ENCODE measurements around the gene EFCAB6.

DNA sequence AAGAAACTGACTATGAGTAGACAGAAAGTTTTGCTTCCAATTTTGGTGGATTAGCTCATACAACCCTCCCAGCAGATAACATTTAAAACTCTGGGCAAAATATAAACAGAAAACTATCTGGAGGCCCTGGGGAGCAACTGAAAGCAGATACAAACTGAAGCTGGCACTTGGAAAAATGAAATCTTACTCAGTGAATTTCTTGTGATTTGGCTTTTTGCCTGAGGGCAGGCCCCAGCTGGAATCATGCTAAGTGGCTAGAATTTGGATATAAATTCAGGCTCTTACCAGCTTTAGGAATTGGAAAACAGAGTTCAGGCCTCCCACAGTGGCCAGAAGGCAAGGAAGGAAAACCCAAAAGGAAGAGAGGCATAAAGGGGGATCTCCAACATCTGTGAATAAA lies 85.8 kb downstream of the EFCAB6 start:
- TF ChIP-seq, protein P1, sequence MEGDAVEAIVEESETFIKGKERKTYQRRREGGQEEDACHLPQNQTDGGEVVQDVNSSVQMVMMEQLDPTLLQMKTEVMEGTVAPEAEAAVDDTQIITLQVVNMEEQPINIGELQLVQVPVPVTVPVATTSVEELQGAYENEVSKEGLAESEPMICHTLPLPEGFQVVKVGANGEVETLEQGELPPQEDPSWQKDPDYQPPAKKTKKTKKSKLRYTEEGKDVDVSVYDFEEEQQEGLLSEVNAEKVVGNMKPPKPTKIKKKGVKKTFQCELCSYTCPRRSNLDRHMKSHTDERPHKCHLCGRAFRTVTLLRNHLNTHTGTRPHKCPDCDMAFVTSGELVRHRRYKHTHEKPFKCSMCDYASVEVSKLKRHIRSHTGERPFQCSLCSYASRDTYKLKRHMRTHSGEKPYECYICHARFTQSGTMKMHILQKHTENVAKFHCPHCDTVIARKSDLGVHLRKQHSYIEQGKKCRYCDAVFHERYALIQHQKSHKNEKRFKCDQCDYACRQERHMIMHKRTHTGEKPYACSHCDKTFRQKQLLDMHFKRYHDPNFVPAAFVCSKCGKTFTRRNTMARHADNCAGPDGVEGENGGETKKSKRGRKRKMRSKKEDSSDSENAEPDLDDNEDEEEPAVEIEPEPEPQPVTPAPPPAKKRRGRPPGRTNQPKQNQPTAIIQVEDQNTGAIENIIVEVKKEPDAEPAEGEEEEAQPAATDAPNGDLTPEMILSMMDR (IDR thresholded peaks at IDR 0.05 in 8 of 11, conservative IDR thresholded peaks at IDR 0.05 in 3 of 11) = no peak
- TF ChIP-seq POLR2A (IDR thresholded peaks at IDR 0.05) = no peak
